GM12801 (cell line): Measurements from ENCODE around the gene LEMD2.

ENCODE experiments used
- CTCF ChIP-seq: IDR thresholded peaks from one replicate; pipeline ENCODE4 v1.5.1; 2011; ENCODE audit warnings: control low read depth; ENCODE audit not compliant: insufficient read length; ENCODE audit errors: extremely low read depth

Gene LEMD2

GRCh38 chr6:33729059-33729458 lies 59.9 kb downstream of the LEMD2 start:
- no peak for TF ChIP-seq CTCF

GRCh38 chr6:33728438-33728837 lies 60.5 kb downstream of the LEMD2 start:
- no peak for TF ChIP-seq CTCF

- TF ChIP-seq CTCF: no peak
Measured at GRCh38 chr6:33727932-33728331, 61.0 kb downstream of the LEMD2 start.

- TF ChIP-seq CTCF: no peak
Measured at GRCh38 chr6:33727126-33727525, 61.8 kb downstream of the LEMD2 start.

- TF ChIP-seq CTCF: no peak
Measured at GRCh38 chr6:33726696-33727095, 62.2 kb downstream of the LEMD2 start.

GRCh38 chr6:33725891-33726673 lies 62.8 kb downstream of the LEMD2 start:
- no peak for TF ChIP-seq CTCF

GRCh38 chr6:33725222-33725621 lies 63.7 kb downstream of the LEMD2 start:
- TF ChIP-seq CTCF: no peak
